Keratinocyte (primary cell): ENCODE data around the gene BTRC. TPM values are rescaled to one million over a fixed set of nuclear protein-coding genes. Genes with fewer than 3 reads are reported as not detected.
A peak's percentile ranks its signal among the peaks of the same experiment; 100 is the strongest.

Experiments used
- DNase-seq: peaks from one replicate; pipeline ENCODE4 v3.0.0-alpha.2; 2011; ENCODE audit warnings: low read depth, missing footprints, low spot score
- FAIRE-seq: peaks from 2 replicates; lab custom pipeline; 2011; peaks lifted over from hg19 to GRCh38; lab: Jason Lieb, UNC
- H2AFZ ChIP-seq: 2 replicates; pipeline ENCODE4 v1.6.0; 2012; ENCODE audit warnings: low read length, control low read depth, inconsistent platforms; ENCODE audit not compliant: control insufficient read depth
- H3K27ac ChIP-seq: 2 replicates; pipeline ENCODE4 v1.5.1; 2011; ENCODE audit warnings: low read length; ENCODE audit not compliant: control insufficient read depth, insufficient read depth
- H3K27me3 ChIP-seq: 3 replicates; pipeline ENCODE4 v1.6.0; 2011; ENCODE audit warnings: low read length; ENCODE audit not compliant: control insufficient read depth, insufficient read depth; ENCODE audit errors: extremely low read depth
- H3K36me3 ChIP-seq, 2 experiments: 2 replicates in 1 of 2; 3 replicates in 1 of 2; pipeline ENCODE4 v1.5.1; 2011; ENCODE audit warnings: low read length in 2 of 2, mild to moderate bottlenecking in 1 of 2; ENCODE audit not compliant: control insufficient read depth in 2 of 2, insufficient read depth in 2 of 2; ENCODE audit errors: extremely low read depth in 1 of 2
- H3K4me1 ChIP-seq: 3 replicates; pipeline ENCODE4 v1.5.1; 2011; ENCODE audit warnings: low read length; ENCODE audit not compliant: control insufficient read depth, insufficient read depth; ENCODE audit errors: extremely low read depth
- H3K4me2 ChIP-seq: 3 replicates; pipeline ENCODE4 v1.6.0; 2011; ENCODE audit warnings: low read depth, low read length; ENCODE audit not compliant: control insufficient read depth, insufficient read depth; ENCODE audit errors: extremely low read depth
- H3K4me3 ChIP-seq, 3 experiments: fragments of 200-600 bp in 1 of 3; sonication (generic) in 1 of 3; 2 replicates in 2 of 3; 3 replicates in 1 of 3; pipeline ENCODE4 v1.5.1; 2011 to 2016; ENCODE audit warnings: low read length in 3 of 3, mild to moderate bottlenecking in 3 of 3, control low read depth in 2 of 3, inconsistent platforms in 1 of 3, low read depth in 1 of 3, mixed read lengths in 1 of 3, mixed run types in 1 of 3, moderate library complexity in 1 of 3; ENCODE audit not compliant: control insufficient read depth in 2 of 3, insufficient read depth in 2 of 3; ENCODE audit errors: extremely low read depth in 1 of 3
- H3K79me2 ChIP-seq: 2 replicates; pipeline ENCODE4 v1.6.0; 2012; ENCODE audit warnings: low read length; ENCODE audit not compliant: control insufficient read depth, insufficient read depth
- H3K9ac ChIP-seq: 3 replicates; pipeline ENCODE4 v1.6.0; 2011; ENCODE audit warnings: low read length; ENCODE audit not compliant: control insufficient read depth, insufficient read depth; ENCODE audit errors: extremely low read depth
- H3K9me1 ChIP-seq: 3 replicates; pipeline ENCODE4 v1.6.0; 2011; ENCODE audit warnings: low read length; ENCODE audit not compliant: control insufficient read depth, insufficient read depth; ENCODE audit errors: extremely low read depth
- H3K9me3 ChIP-seq: 2 replicates; pipeline ENCODE4 v1.5.1; 2012; ENCODE audit warnings: low read depth, low read length; ENCODE audit not compliant: control insufficient read depth
- H4K20me1 ChIP-seq: 3 replicates; pipeline ENCODE4 v1.6.0; 2011; ENCODE audit warnings: low read length; ENCODE audit not compliant: control insufficient read depth, insufficient read depth; ENCODE audit errors: extremely low read depth
- EZH2 ChIP-seq: IDR thresholded peaks from one replicate; pipeline ENCODE4 v1.6.1; 2012; ENCODE audit warnings: inconsistent platforms, mild to moderate bottlenecking, low read length, moderate library complexity
- dilution Hi-C: fragments of 300-500 bp; cut with MboI; formaldehyde crosslinking; loops from one replicate; pipeline ENCODE4 v1.7.0; 2020; ENCODE audit warnings: low sequenced_read_pairs; ENCODE audit not compliant: extremely low pct_ligation_motif_present
- polyA plus RNA-seq, 5 experiments: library from polyadenylated mRNA; depleted of rRNA in 3 of 5; stranded (reverse) in 3 of 5; stranded (forward) in 1 of 5; unstranded in 1 of 5; fragments of >200 nt; gene quantifications; 1 replicate in 1 of 5; 2 replicates in 3 of 5; 3 replicates in 1 of 5; pipeline versions ENCODE4 v1.2.1 to v1.2.3, GENCODE V29; 2011 to 2012; ENCODE audit warnings: missing spikeins in 2 of 5, low read depth in 1 of 5, low replicate concordance in 1 of 5
- TF ChIP-seq, protein P1 (sequence below), 3 experiments: IDR thresholded peaks in 1 of 3; conservative IDR thresholded peaks in 1 of 3; optimal IDR thresholded peaks in 1 of 3; 2 replicates in 2 of 3; 3 replicates in 1 of 3; pipeline versions ENCODE3 to v1.5.1; 2011; ENCODE audit warnings: low read length in 3 of 3, mild to moderate bottlenecking in 3 of 3, moderate library complexity in 2 of 3, control low read depth in 1 of 3, inconsistent platforms in 1 of 3; ENCODE audit not compliant: insufficient read depth in 2 of 3; ENCODE audit errors: extremely low read depth in 1 of 3

Gene BTRC
- polyA plus RNA-seq, 1 donor (not counting 4 experiments of a cell fraction or from before 2014, with no cell fraction given), result 21.7 TPM

GRCh38 chr10:101558204-101558603 lies 204.2 kb downstream of the BTRC start:
- Histone ChIP-seq H3K4me1 (peaks cover 14% of the 10 kb centered on the region), H3K27ac (peak overlapping the region; percentile 37), H3K9me3 (no peaks in the 10 kb centered on the region), H3K9ac (no peak overlapping the region), H2AFZ (peak overlapping the region; percentile 73), H4K20me1 (no peaks in the 10 kb centered on the region), H3K4me2 (peak overlapping the region; percentile 64), H3K27me3 (no peaks in the 10 kb centered on the region), H3K36me3 (peaks cover 0 to 2% of the 10 kb centered on the region in 2 experiments), H3K79me2 (no peaks in the 10 kb centered on the region), H3K4me3 (no peak overlapping the region), H3K9me1 (no peaks in the 10 kb centered on the region)
- dilution Hi-C loops, result no loop called here
- FAIRE-seq (peak; percentile 99), DNase-seq (peak; percentile 81)
- TF ChIP-seq, protein P1, sequence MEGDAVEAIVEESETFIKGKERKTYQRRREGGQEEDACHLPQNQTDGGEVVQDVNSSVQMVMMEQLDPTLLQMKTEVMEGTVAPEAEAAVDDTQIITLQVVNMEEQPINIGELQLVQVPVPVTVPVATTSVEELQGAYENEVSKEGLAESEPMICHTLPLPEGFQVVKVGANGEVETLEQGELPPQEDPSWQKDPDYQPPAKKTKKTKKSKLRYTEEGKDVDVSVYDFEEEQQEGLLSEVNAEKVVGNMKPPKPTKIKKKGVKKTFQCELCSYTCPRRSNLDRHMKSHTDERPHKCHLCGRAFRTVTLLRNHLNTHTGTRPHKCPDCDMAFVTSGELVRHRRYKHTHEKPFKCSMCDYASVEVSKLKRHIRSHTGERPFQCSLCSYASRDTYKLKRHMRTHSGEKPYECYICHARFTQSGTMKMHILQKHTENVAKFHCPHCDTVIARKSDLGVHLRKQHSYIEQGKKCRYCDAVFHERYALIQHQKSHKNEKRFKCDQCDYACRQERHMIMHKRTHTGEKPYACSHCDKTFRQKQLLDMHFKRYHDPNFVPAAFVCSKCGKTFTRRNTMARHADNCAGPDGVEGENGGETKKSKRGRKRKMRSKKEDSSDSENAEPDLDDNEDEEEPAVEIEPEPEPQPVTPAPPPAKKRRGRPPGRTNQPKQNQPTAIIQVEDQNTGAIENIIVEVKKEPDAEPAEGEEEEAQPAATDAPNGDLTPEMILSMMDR (optimal IDR thresholded peaks at IDR 0.05 in 1 of 3, IDR thresholded peaks at IDR 0.05 in 1 of 3, conservative IDR thresholded peaks at IDR 0.05 in 1 of 3; ENCODE audit: extremely low read depth in 1 of 3, insufficient read depth in 2 of 3, low read length in 3 of 3), result no peak
- no peak for TF ChIP-seq EZH2

DNA sequence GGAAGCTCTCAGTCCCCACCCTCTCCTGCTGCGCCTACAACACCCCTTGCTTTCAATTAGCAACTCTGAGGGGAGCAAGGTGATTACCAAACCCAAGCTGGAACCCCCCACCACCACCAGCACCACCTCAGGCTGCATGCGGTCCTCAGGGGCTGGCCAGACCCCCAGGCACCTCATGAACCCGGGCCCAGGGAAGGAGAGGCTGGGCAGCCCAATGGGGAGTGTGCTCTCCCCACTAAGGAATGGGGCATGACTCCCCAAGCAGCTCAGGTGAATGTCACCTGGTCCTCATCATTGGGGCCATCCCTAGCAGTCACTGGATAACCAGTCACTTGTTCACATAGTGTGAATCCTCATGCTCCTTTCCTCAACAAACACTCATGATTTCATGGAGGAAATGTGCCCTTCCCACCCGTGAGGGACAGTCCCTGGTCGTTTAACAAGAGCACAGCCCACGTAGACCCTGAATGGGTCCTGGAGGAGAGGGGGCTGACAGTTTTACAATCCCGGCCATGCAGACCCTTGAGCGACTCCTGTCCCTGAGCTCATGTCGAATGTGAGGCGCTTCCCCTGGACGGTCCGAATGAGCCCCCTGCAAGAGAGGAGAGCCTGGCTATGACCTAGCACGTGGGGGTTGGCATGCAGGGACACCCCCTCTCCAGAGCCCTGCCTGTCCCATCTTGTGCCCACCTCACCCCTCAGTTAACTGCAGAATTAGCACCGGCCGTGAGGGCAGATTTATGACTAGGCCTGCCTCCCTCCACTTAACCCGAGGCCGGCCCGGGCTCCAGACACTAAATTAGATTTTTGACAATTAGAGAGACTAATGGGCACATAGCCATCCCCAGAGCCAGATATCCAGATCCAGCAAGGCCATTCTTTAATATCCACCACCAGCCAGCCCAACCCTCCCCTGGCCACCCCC lies 205.0 kb downstream of the BTRC start:
- Histone ChIP-seq H4K20me1 (no peaks in the 10 kb centered on the region), H3K4me2 (peak overlapping the region; percentile 64), H3K36me3 (peaks cover 0 to 2% of the 10 kb centered on the region in 2 experiments), H3K4me1 (peaks cover 14% of the 10 kb centered on the region), H2AFZ (peak overlapping the region; percentile 73), H3K27me3 (no peaks in the 10 kb centered on the region), H3K9me1 (no peaks in the 10 kb centered on the region), H3K4me3 (no peak overlapping the region), H3K9ac (no peak overlapping the region), H3K9me3 (no peaks in the 10 kb centered on the region), H3K27ac (peak overlapping the region; percentile 37), H3K79me2 (no peaks in the 10 kb centered on the region)
- FAIRE-seq, result peak; percentile 46
- TF ChIP-seq, protein P1 (optimal IDR thresholded peaks at IDR 0.05 in 1 of 3, IDR thresholded peaks at IDR 0.05 in 1 of 3, conservative IDR thresholded peaks at IDR 0.05 in 1 of 3; ENCODE audit: extremely low read depth in 1 of 3, insufficient read depth in 2 of 3, low read length in 3 of 3), result no peak
- TF ChIP-seq EZH2, result no peak
- dilution Hi-C loops, result no loop called here
- DNase-seq, result no peak
